ENCODE data around the gene SUCO. TPM values are rescaled to one million over a fixed set of nuclear protein-coding genes. Genes with fewer than 3 reads are reported as not detected.

Gene SUCO
- total and polyA plus RNA-seq, 2 of the 13 experiments (the other 11 are each of a cell fraction or from before 2014, with no cell fraction given), result 12.6 to 25.5 TPM

DNA sequence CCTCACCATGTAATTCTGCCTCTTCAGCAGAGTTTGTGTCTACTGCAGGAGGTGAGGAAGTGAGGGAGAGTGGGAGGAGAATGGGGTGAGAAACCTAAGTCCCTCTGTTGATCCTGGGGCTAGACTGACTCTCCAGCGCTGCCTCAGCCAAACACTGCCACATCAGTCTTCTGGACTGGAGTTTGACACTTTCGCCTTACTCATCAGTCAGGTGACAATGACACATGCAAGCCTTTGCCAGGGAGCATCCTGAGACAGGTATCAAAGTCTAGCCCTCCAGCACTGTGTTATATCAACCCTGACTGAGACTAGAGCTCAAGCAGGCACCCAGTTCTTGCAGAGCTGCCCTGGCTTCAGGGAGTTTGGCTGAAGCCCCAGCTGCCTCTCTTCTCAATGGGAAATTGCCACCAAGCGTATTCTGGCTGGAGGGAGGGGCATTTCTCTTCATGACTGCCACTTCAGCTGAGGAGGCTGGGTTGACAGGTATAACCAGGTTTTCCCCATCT, 33.3 kb upstream of the SUCO start (continued):
- TF ChIP-seq ZNF572 (CRISPR knock-in tag; IDR thresholded peaks at IDR 0.05) (0 out of 2 replicates have a peak, but pooled peaks have one; percentile 57), MED1 (CRISPR knock-in tag; IDR thresholded peaks at IDR 0.05) (0 out of 2 replicates have a peak, but pooled peaks have one; percentile 20), LCORL (IDR thresholded peaks at IDR 0.05) (no peak), LCORL (CRISPR knock-in tag; IDR thresholded peaks at IDR 0.05) (peak; percentile 37; the same call in 1 of the 2 replicates), BCLAF1 (IDR thresholded peaks at IDR 0.05) (no peak), TGIF2 (CRISPR knock-in tag; IDR thresholded peaks at IDR 0.05) (peak; percentile 89; the same call in 1 of the 2 replicates), EP300 (IDR thresholded peaks at IDR 0.05; ENCODE audit: low read depth in 2 of 2, low read length in 2 of 2) (peak in 1 of 2 experiments; percentile 58; a peak in 2 of 4 replicates), EP300 (CRISPR knock-in tag; IDR thresholded peaks at IDR 0.05; ENCODE audit: borderline replicate concordance) (no peak), NR2F1 (CRISPR knock-in tag; IDR thresholded peaks at IDR 0.05) (no peak), ZNF558 (CRISPR knock-in tag; IDR thresholded peaks at IDR 0.05; ENCODE audit: borderline replicate concordance) (no peak)
- TF ChIP-seq, protein P1, sequence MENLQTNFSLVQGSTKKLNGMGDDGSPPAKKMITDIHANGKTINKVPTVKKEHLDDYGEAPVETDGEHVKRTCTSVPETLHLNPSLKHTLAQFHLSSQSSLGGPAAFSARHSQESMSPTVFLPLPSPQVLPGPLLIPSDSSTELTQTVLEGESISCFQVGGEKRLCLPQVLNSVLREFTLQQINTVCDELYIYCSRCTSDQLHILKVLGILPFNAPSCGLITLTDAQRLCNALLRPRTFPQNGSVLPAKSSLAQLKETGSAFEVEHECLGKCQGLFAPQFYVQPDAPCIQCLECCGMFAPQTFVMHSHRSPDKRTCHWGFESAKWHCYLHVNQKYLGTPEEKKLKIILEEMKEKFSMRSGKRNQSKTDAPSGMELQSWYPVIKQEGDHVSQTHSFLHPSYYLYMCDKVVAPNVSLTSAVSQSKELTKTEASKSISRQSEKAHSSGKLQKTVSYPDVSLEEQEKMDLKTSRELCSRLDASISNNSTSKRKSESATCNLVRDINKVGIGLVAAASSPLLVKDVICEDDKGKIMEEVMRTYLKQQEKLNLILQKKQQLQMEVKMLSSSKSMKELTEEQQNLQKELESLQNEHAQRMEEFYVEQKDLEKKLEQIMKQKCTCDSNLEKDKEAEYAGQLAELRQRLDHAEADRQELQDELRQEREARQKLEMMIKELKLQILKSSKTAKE (CRISPR knock-in tag; IDR thresholded peaks at IDR 0.05; ENCODE audit: borderline replicate concordance), result no peak
- TF ChIP-seq, protein P2, sequence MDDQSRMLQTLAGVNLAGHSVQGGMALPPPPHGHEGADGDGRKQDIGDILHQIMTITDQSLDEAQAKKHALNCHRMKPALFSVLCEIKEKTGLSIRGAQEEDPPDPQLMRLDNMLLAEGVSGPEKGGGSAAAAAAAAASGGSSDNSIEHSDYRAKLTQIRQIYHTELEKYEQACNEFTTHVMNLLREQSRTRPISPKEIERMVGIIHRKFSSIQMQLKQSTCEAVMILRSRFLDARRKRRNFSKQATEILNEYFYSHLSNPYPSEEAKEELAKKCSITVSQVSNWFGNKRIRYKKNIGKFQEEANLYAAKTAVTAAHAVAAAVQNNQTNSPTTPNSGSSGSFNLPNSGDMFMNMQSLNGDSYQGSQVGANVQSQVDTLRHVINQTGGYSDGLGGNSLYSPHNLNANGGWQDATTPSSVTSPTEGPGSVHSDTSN (CRISPR knock-in tag; IDR thresholded peaks at IDR 0.05; ENCODE audit: borderline replicate concordance), result no peak
- TF ChIP-seq, protein P3, sequence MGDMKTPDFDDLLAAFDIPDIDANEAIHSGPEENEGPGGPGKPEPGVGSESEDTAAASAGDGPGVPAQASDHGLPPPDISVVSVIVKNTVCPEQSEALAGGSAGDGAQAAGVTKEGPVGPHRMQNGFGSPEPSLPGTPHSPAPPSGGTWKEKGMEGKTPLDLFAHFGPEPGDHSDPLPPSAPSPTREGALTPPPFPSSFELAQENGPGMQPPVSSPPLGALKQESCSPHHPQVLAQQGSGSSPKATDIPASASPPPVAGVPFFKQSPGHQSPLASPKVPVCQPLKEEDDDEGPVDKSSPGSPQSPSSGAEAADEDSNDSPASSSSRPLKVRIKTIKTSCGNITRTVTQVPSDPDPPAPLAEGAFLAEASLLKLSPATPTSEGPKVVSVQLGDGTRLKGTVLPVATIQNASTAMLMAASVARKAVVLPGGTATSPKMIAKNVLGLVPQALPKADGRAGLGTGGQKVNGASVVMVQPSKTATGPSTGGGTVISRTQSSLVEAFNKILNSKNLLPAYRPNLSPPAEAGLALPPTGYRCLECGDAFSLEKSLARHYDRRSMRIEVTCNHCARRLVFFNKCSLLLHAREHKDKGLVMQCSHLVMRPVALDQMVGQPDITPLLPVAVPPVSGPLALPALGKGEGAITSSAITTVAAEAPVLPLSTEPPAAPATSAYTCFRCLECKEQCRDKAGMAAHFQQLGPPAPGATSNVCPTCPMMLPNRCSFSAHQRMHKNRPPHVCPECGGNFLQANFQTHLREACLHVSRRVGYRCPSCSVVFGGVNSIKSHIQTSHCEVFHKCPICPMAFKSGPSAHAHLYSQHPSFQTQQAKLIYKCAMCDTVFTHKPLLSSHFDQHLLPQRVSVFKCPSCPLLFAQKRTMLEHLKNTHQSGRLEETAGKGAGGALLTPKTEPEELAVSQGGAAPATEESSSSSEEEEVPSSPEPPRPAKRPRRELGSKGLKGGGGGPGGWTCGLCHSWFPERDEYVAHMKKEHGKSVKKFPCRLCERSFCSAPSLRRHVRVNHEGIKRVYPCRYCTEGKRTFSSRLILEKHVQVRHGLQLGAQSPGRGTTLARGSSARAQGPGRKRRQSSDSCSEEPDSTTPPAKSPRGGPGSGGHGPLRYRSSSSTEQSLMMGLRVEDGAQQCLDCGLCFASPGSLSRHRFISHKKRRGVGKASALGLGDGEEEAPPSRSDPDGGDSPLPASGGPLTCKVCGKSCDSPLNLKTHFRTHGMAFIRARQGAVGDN (CRISPR knock-in tag; IDR thresholded peaks at IDR 0.05), result no peak
- TF ChIP-seq, protein P4, sequence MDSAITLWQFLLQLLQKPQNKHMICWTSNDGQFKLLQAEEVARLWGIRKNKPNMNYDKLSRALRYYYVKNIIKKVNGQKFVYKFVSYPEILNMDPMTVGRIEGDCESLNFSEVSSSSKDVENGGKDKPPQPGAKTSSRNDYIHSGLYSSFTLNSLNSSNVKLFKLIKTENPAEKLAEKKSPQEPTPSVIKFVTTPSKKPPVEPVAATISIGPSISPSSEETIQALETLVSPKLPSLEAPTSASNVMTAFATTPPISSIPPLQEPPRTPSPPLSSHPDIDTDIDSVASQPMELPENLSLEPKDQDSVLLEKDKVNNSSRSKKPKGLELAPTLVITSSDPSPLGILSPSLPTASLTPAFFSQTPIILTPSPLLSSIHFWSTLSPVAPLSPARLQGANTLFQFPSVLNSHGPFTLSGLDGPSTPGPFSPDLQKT (CRISPR knock-in tag; IDR thresholded peaks at IDR 0.05; ENCODE audit: borderline replicate concordance), result no peak
- TF ChIP-seq, protein P5, sequence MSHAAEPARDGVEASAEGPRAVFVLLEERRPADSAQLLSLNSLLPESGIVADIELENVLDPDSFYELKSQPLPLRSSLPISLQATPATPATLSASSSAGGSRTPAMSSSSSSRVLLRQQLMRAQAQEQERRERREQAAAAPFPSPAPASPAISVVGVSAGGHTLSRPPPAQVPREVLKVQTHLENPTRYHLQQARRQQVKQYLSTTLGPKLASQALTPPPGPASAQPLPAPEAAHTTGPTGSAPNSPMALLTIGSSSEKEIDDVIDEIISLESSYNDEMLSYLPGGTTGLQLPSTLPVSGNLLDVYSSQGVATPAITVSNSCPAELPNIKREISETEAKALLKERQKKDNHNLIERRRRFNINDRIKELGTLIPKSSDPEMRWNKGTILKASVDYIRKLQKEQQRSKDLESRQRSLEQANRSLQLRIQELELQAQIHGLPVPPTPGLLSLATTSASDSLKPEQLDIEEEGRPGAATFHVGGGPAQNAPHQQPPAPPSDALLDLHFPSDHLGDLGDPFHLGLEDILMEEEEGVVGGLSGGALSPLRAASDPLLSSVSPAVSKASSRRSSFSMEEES (CRISPR knock-in tag; IDR thresholded peaks at IDR 0.05), result peak; percentile 99

Data from HepG2 (cell line).